Activated CD4-positive, alpha-beta T cell treated with anti-CD3 and anti-CD28 coated beads for 1 hour (primary cell): ENCODE data around the gene SHANK1.
A peak's percentile ranks its signal among the peaks of the same experiment; 100 is the strongest.
"Not testable (repeated sequence)": the region's sequence is repeated elsewhere in the genome, so short reads cannot be mapped to it uniquely, and the experiment has no call there.

Experiments
- DNase-seq: peaks from one replicate; pipeline ENCODE4 v3.0.0-alpha.2; 2020

Gene SHANK1

DNA sequence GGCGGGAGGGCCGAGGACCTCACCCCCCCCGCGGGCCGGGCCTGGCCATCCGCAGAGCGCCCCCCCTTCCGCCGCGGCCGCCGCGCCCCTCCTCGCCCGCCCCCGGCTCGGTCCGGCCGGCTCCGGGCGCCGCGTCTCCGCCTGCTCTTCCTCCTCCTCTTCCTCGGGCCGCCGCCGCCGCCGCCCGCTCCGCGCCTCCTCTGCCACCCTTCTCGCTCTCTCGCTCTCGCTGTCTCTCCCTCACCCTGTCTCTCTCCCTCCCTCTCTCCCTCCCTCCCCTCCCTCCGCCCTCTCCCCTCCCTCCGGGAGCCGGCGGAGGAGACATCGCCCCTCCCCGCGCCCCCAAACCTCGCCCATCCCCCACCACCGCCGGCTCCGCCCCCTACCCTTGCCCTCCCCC, at the start of gene SHANK1:
Gene SHANK1, minus strand, starts transcription at position 237 of the 400 bp plus-strand sequence. CDS start 2,883 bp downstream, outside the sequence.
- no peak for DNase-seq

DNA sequence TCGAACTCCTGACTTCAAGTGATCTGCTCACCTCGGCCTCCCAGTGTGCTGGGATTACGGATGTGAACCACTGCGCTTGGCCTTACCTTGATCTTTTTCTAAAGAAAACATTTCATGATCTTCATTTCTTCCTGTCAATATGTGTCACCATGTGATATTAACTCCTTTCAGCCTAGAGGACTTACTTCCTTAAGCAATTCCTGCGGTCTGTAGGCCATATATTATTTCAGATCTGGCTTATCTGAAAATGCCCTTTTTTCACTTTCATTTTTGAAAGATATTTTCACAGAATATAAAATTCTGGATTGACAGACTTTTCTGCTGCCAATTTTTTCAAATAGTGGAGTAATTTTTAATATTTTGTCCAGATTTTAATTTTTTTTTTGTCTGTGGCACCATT, 48.7 kb upstream of the SHANK1 start:
- DNase-seq, result no peak

DNA sequence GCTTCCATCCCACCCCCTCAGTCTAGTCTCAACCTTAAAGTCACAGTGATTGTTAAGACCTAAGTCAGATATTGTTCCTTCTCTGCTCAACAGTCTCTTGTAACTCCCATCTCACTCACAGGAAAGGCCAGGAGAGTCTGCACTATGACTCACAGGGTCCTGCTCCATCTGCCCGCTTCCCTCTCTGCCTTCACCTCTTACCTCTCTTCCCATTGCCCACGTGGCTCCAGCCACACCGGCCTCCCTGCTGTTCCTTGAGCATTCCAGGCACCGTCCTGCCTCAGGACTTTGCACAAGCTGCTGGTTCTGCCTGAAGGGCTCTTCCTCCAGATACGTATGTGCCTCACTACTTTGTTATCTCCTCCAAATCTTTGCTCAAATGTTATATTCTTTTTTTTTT, 47.7 kb upstream of the SHANK1 start:
- not testable (repeated sequence) for DNase-seq

DNA sequence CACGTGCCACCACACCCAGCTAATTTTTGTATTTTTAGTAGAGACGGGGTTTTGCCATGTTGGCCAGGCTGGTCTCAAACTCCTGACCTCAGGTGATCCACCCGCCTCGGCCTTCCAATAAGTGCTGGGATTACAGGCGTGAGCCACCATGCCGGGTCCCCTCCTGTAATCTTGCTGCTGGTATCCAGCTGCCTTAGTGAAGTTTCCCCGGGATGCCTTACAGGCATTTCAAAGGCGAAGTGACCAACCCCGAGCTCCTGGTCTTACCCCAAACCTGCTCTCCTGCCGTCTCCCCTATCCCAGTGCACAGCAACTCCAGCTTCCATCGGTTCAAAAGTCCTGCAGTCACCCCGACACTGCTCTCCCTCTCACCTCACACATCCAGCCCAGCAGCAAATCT, 47.1 kb upstream of the SHANK1 start:
- not testable (repeated sequence) for DNase-seq

DNA sequence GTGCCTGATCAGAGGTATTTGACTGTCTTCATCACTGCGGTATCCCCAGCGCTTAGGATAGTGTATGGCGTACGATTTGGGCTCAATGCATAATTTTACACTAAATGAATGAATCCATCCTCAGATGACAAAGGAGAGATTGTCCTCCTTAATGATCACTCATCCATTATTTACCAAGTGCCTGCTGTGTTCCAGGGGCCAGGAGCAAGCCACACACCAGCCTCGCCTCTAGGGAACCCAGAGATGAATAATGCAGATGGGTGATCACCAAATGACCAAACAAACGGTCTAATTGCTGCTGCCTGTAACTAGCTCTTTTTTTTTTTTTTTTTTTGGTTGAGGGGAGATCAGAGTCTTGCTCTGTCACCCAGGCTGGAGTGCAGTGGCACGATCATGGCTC, 44.8 kb upstream of the SHANK1 start:
- no peak for DNase-seq

DNA sequence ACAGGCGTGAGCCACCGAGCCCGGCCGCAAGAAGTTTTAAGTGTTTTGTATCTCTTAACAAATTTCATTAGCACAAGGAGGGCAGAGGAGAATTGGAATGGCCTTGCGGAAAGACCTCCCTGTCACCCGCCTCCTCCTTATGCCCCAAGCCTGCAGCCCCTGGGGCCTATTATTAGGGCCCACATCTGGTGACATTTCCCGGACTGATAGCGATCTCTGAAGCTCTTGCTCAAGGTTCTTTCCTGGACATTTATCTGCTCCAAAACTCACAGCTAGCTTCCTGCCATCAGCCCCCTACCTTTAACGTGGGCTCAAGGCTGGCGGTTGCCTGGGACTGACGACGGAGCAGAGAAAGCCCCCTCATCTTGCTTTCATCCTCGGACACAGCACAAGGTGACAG, 43.9 kb upstream of the SHANK1 start:
- not testable (repeated sequence) for DNase-seq

DNA sequence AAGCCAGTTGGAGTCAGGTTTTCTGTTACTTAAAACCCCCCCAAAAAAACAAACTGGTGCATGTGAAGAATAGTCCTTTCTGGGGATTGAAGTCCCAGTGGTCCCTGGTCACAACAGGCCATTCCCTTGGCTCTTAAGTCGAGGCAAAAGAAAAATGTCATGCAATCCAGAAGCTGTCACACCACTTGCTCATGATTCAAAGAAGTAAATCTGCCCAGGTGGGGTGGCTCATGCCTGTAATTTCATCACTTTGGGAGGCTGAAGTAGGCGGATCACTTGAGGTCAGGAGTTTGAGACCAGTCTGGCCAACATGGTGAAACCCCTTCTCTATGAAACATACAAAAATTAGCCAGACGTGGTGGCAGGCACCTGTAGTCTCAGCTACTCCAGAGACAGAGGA, 41.9 kb upstream of the SHANK1 start:
- DNase-seq, result not testable (repeated sequence)

DNA sequence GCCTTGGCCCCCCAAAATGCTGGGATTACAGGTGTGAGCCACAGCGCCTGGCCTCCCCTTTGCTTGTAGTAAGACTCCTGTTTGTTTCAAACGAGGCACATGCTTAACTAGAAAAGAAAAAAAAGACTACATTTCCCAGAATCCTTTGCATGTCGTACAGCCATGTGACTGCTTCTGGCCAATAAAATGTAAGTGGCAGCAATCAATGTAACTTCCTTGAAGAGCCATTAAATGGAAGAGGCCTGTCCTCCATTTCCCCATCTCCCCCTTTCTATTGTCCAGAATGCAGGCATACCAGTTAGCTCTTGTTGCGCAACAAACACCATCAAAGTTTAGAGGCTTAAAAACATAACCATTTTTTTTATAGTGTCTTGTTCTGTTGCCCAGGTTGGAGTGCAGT, 40.3 kb upstream of the SHANK1 start:
- no peak for DNase-seq

- not testable (repeated sequence) for DNase-seq
Measured at GRCh38 chr19:50759076-50759475, 39.5 kb upstream of the SHANK1 start.

- DNase-seq, result not testable (repeated sequence)
Measured at GRCh38 chr19:50757624-50758023, 38.0 kb upstream of the SHANK1 start.

- not testable (repeated sequence) for DNase-seq
Measured at GRCh38 chr19:50756244-50756643, 36.6 kb upstream of the SHANK1 start.

- no peak for DNase-seq
Measured at GRCh38 chr19:50753879-50754278, 34.3 kb upstream of the SHANK1 start.

DNA sequence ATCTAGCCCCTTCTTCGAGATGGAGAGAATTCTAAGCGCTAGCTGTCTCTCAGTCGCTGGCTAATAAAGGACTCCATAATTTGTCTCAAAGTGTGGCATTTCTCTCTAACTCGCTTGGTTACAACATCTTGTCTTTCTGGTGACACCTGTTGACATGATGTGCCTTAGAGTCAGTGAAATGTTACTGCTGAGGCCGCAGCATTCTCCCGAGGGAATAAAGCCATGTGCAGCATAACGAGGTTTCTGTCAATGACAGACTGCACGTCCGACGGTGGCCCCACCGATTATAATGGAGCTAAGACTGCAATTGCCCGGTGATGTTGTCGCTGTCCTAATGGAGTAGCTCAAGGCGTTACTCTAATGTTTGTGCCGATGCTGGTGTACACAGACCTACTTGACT, 30.4 kb upstream of the SHANK1 start:
- no peak for DNase-seq

DNA sequence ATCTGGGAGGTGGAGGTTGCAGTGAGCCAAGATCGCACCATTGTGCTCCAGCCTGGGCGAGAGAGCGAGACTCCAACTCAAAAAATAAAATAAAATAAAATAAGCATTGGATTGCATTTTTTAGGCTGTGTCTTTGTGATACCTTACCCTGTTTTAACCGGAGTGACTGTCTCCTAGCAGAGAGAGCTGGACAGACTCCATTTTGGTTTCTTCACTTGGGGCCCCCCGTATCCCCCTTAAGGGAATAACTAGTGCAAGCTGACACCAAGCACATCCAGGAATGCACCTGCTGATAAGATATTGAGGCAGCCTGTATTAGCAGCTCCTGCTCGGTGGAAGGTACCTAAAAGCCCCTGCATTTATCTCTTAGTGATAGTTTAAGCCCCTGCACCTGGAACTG, 29.9 kb upstream of the SHANK1 start:
- no peak for DNase-seq

DNA sequence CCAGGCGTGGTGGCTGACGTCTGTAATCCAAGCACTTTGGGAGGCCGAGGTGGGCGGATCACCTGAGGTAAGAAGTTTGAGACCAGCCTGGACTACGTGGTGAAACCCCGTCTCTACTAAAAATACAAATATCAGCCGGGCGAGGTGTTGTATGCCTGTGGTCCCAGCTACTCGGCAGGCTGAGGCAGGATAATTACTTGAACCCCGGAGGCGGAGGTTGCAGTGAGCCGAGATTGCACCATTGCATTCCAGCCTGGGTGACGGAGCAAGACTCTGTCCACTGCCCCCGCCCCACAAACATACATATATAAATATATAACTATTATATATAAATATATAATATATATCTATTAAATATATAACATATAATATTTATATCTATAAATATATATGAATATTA, 27.5 kb upstream of the SHANK1 start:
- DNase-seq, result not testable (repeated sequence)

GRCh38 chr19:50745221-50745620, 25.6 kb upstream of the SHANK1 start:
- DNase-seq, result no peak

GRCh38 chr19:50743537-50743936, 23.9 kb upstream of the SHANK1 start:
- DNase-seq, result no peak

DNA sequence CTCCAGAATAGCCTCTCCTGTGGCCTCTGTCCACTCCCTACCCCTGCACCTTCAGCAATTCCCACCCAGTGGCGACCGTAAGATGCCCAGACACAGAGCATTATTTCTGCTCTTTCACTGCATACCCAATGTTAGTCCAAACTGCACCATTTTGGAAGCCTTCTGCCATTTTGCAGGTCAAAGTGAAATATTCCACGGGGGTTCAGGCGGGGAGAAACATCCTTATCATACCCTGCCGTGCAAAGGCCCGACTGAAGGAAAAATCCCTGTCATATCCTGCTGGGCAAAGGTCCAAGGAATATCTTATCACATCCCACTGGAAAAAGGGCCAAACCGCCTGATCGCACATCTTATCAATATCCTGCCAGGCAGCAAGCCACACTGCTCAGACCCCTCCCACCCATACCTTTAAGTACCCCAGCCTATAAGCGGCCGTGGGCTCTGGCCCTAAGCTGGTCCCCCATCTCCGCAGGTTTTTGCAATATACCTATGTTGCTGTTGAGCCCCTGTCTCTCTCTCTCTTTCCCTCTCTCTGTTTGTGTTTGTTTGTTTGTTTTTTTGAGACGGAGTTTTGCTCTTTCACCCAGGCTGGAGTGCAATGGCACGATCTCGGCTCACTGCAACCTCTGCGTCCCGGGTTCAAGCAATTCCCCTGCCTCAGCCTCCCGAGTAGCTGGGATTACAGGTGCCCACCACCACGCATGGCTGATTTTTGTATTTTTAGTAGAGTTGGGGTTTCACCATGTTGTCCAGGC, 21.8 kb upstream of the SHANK1 start:
- DNase-seq, result no peak

DNA sequence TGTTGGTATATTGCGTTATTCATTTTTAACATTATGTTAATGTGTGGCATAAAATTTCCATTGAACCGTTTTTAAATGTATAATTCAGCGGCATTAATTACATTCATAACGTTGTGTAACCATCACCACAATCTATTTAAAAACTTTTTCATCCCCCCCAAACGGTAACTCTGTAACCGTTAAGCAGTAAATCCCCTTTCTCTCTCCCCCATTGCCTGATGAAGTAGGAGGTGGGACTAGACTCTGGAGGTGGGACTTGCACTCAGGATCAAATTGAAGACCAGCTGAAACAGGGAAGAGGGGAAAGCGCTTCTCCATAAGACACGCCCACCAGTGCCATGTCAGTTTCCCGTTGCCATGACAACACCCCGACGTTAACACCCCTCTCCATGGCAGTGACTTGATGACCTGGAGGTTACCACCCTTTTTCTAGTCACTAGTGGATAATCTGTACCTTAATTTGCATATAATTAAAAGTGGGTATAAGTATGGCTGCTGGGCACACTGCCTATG, 20.4 kb upstream of the SHANK1 start:
- no peak for DNase-seq

DNA sequence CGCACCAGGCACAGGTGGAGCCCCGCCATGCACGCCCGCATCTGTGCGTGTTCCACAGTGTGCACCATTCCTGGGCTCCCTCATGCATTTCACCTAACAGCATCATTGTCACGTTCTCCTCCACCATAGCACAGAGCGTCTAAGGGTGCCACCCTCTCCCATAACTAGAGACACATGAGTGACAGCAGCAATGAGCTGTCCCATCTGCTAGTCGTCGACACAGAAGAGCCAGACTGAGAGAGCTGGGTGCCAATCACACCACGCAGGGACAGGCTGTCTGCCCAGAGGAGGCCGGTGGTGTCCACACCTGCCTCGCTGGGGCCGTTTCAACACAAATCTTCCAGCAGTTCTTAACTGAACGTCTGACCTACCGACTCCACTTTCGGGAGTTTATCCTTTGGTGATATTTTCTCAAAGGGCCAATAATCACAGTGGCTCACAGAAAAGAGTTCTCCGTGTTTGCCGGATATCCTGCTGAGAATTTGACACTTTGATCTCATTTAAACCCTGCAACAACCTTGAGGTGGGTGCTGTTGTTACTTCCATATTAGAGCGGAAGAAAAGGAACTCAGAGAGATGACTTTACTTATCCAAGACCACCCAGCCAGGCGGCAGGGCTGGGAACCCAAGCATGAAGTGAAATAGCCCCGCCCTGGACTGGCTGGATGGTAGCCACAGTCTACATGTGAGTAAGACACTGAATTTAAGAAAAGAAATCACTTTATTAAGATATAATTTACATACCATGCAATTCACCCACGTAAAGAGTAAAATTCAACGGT, 19.7 kb upstream of the SHANK1 start:
- DNase-seq, result no peak

DNA sequence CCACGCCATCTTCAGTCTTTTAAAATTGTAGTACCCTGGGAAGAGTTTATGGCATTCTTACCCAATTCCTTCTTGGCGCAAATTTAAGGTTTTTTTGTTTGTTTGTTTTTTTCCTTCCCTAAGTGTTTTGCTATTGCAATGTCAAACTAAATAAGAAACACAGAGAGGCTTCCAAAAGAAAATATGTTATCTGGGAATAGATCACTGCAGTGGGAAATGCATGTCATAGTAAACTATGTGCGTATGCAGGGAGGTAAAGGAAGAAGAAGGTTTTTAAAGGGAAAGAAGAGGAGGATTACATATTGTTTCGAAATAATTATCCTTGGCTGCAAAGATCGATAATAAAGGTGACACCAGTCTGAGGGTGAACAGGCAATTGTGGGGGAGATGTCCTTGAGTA, 16.7 kb upstream of the SHANK1 start:
- no peak for DNase-seq

DNA sequence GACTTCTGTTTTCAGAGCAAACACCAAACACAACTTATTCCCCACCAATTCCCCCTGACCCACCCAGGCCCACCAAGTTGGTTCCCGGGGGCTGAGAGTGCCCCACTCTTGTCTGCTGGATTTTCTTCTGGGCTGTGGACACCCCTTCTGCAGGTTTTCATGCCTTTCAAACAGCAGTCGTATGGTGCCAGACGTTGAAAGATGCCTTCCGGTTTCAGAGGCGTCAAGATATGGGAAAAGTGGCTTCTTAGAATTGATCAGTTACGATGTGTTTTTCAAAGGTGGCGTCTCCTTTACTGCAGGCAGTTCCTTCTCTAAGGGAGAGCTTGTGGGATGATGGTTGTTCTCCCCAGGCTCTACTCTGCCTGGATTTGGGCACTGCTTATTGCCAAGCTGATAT, 16.3 kb upstream of the SHANK1 start:
- no peak for DNase-seq

DNA sequence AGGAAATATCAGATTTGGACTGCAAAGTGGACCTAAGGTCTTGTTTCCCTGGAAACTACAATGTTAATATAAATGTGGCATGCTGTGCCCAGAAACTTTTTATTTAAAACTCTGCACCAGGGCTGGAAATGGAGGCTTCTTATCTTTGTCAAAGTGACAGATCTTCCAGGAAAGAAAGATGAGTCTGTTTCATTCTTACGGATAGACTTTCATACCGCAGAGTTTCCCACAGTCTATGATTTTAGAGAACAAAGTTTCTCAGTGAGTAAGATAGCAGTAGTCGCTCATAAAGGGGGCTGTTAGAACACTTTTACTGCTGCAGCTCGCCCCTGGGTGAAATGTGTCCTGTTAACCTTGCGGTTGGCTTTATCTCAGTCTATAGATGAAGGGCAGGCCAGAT, 10.3 kb upstream of the SHANK1 start:
- DNase-seq, result no peak

- peak; percentile 43 for DNase-seq
Measured at GRCh38 chr19:50728084-50728737, 8.6 kb upstream of the SHANK1 start.
